Measurements from ENCODE around the gene SHISA4. TPM values are rescaled to one million over a fixed set of nuclear protein-coding genes. Genes with fewer than 3 reads are reported as not detected.

Gene SHISA4
- total and polyA plus RNA-seq, 2 of the 8 experiments (the other 6 are each of a cell fraction or from before 2014, with no cell fraction given): 7.8 to 28.9 TPM

DNA sequence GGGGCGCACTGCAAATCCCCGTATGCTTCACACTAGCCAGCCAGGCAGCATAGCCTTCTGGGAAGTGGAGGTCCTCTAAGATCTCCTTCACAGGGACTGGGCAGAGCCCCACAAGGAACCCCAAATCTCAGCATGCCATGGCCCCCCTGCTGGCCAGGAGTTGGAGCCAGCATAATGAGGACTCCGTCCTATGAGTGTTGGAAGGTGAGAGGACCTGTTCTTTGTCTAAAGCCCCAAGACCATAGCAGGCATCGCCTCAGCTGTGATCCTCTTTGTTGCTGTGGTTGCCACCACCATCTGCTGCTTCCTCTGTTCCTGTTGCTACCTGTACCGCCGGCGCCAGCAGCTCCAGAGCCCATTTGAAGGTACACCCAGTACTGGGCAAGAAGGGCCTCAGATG lies 1.5 kb downstream of the SHISA4 start:
- no peak overlapping the region for H2BK20ac ChIP-seq (ENCODE audit: low read length)
- H3K4ac ChIP-seq (replicated peaks; ENCODE audit: insufficient read length, low read depth, low read length): no peak overlapping the region
- no peak overlapping the region for H2AK5ac ChIP-seq (ENCODE audit: low read depth, low read length)
- no peak overlapping the region for H3K23ac ChIP-seq (ENCODE audit: insufficient read length)
- H3K27me3 ChIP-seq (replicated peaks in 1 of 4; ENCODE audit: control insufficient read depth in 3 of 4, extremely low read depth in 1 of 4, insufficient read depth in 3 of 4, low read length in 3 of 4): peaks cover 0 to 10% (median 6%) of the 10 kb centered on the region in 4 experiments; a peak in 4 of 7 replicates
- H3K23me2 ChIP-seq (ENCODE audit: low read depth, low read length): peaks cover 14% of the 10 kb centered on the region
- no peaks in the 10 kb centered on the region for H4K20me1 ChIP-seq (replicated peaks in 1 of 2; ENCODE audit: control insufficient read depth in 1 of 2, insufficient read depth in 2 of 2, low read length in 2 of 2)
- H2BK12ac ChIP-seq (ENCODE audit: low read depth, low read length): no peak overlapping the region
- H2AFZ ChIP-seq (ENCODE audit: low read length): no peak overlapping the region
- H3K9ac ChIP-seq (replicated peaks in 1 of 4; ENCODE audit: extremely low read depth in 1 of 4, low read depth in 3 of 4, low read length in 3 of 4): no peak overlapping the region
- CTCF ChIA-PET (ENCODE audit: partially characterized antibody): interaction anchor here (1.4 to 14.8 kb wide), 5 partner anchors 11 to 359 kb away, joined by 4 to 244 read pairs (median 6); no protein-coding TSS in a partner anchor
- no peaks in the 10 kb centered on the region for H3K9me3 ChIP-seq (ENCODE audit: insufficient read depth in 2 of 2, low read depth in 1 of 2, low read length in 1 of 2)
- H2BK5ac ChIP-seq (ENCODE audit: low read depth, low read length): no peak overlapping the region
- H3K4me3 ChIP-seq (ENCODE audit: extremely low read depth in 1 of 4, insufficient read depth in 2 of 4, low read depth in 3 of 4, low read length in 4 of 4): no peak overlapping the region
- no peak overlapping the region for H2BK15ac ChIP-seq (ENCODE audit: low read length)
- H4K91ac ChIP-seq (replicated peaks; ENCODE audit: insufficient read length, low read length): no peak overlapping the region
- no peaks in the 10 kb centered on the region for H3K36me3 ChIP-seq (ENCODE audit: control insufficient read depth in 2 of 4, insufficient read depth in 4 of 4, low read length in 3 of 4)
- H3K18ac ChIP-seq (ENCODE audit: extremely low read depth, low read length): no peak overlapping the region
- TF ChIP-seq, protein P1, sequence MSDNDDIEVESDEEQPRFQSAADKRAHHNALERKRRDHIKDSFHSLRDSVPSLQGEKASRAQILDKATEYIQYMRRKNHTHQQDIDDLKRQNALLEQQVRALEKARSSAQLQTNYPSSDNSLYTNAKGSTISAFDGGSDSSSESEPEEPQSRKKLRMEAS (IDR thresholded peaks at IDR 0.05): no peak
- TF ChIP-seq POLR2A (IDR thresholded peaks at IDR 0.05; ENCODE audit: control extremely low read depth in 1 of 2, low read depth in 2 of 2, low read length in 2 of 2): no peak
- H3K4me1 ChIP-seq (replicated peaks in 1 of 4; ENCODE audit: control insufficient read depth in 3 of 4, insufficient read depth in 4 of 4, low read length in 3 of 4): peaks cover 3 to 26% (median 21%) of the 10 kb centered on the region in 4 experiments
- FAIRE-seq (no peak), DNase-seq (ENCODE audit: low read depth in 1 of 2, low spot score in 2 of 2) (no peak)
- H3K27ac ChIP-seq (ENCODE audit: low read depth, low read length): no peak overlapping the region
- no peaks in the 10 kb centered on the region for H3K79me1 ChIP-seq (ENCODE audit: low read depth, low read length)
- 90% methylated on average over 7 of the region's 7 CpGs; no CpG with 5 or more reads in 1 of the 2 experiments for WGBS, 2 experiments (ENCODE audit: extremely low coverage in 1 of 2, insufficient coverage in 1 of 2, insufficient read length in 1 of 2, insufficient replicate concordance in 2 of 2, low coverage in 1 of 2, low lambda C conversion rate in 2 of 2, missing lambda C conversion rate in 1 of 2)
- no peak overlapping the region; a peak in 1 of 4 replicates for H3K4me2 ChIP-seq (ENCODE audit: insufficient read depth in 1 of 2, low read depth in 2 of 2, low read length in 2 of 2)
- H4K5ac ChIP-seq (ENCODE audit: insufficient read length, low read depth, low read length): no peak overlapping the region
- H3K14ac ChIP-seq (ENCODE audit: insufficient read length): no peak overlapping the region
- no peak overlapping the region for H4K8ac ChIP-seq (ENCODE audit: extremely low read depth, insufficient read depth, low read length)
- H2BK120ac ChIP-seq (replicated peaks; ENCODE audit: low read depth, low read length): no peak overlapping the region
- H3K79me2 ChIP-seq (ENCODE audit: control insufficient read depth in 1 of 2, insufficient read depth in 2 of 2, low read length in 2 of 2): no peaks in the 10 kb centered on the region
- no peak overlapping the region for H3K56ac ChIP-seq (replicated peaks; ENCODE audit: insufficient read length, low read depth, low read length)
- POLR2A ChIA-PET (ENCODE audit: partially characterized antibody): interaction anchor here (0.7 to 9.6 kb wide), 3 partner anchors 9 to 128 kb away, joined by 3 to 117 read pairs (median 3); no protein-coding TSS in a partner anchor

Measured in H1 (cell line).